GM19328 (cell line): ENCODE results near the gene REXO1.

Source experiments
- ATAC-seq: cut with Tn5 transposase; IDR thresholded peaks from one replicate; pipeline ENCODE4 v1.9.1; 2021; ENCODE audit warnings: mild to moderate bottlenecking, moderate library complexity; ENCODE audit not compliant: unreplicated experiment

The REXO1 gene

DNA sequence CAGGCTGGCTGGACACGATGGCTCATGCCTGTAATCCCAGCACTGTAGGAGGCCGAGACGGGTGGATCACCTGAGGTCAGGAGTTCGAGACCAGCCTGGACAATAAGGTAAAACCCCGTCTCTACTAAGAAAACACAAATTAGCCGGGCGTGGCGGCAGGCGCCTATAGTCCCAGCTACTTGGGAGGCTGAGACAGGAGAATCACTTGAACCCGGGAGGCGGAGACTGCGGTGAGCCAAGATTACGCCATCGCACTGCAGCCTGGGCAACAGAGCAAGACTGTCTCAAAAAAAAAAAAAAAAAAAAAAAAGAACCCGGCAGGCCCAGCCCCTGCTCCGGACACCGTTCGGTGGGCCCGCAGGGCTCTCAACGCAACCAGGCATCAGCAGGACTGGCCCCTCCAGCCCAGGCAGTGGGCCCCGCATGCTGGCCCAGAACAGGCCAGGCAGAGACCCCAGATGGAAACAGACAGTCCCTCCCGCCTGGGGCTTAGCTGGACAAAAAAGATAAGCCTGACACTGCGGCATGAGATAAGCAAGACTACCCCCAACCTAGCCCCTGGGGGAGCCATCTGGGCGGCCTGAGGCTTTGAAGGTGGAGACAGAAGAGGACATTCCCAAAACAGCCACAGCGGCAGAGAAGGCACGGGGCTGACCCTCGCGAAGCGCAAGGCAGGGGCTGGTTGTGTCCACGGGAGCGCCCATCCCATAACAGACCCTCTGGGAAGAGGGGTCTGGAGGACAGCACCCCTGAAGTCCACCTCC, 11.6 kb downstream of the REXO1 start:
- ATAC-seq: no peak

DNA sequence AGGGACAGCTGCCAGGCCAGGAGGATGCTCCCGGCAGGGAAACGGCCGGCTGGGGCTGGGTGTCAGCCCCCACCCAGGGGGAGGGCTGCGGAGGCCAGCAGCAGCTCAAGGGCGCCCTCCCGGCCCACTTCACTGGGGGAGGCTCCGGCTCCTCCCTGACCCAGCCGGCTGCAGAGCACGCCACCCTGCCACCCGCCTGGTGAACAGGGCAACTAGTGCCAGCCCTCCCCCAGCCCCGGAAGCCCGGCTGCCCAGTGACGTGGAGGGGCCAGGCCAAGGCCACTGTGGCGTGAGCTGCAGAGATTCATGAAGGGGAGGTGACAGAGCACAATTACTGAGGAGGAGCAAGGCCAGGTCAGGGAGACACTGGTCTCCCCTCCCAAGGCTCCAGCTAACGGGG, 14.7 kb downstream of the REXO1 start:
- ATAC-seq: no peak

DNA sequence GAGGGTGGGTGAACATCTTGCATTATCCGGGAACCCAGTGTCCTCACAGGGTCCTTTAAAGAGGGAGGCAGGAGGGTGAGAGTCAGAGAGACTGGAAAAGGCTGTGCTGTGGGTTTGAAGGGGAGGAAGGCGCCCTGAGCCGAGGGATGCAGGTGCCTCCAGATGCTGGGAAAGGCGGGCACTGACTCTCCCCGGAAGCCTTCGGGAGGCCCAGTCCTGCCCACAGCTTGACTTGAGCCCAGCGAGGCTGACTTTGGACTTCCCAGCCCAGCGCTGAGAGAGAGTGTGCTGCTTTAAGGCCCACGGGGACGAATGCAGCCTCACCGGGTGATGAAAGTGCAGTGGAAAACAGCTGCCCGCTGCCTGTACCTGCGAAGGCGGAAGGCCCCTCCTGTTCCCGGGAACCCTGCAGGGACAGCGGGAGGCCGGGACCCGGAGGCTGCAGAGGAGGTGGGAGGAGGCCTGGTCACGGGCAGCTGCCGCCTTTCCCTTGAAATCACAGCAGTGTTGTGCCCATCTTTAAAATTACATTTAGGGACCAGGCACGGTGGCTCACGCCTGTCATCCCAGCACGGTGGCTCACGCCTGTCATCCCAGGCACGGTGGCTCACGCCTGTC, 16.1 kb downstream of the REXO1 start:
- no peak for ATAC-seq

DNA sequence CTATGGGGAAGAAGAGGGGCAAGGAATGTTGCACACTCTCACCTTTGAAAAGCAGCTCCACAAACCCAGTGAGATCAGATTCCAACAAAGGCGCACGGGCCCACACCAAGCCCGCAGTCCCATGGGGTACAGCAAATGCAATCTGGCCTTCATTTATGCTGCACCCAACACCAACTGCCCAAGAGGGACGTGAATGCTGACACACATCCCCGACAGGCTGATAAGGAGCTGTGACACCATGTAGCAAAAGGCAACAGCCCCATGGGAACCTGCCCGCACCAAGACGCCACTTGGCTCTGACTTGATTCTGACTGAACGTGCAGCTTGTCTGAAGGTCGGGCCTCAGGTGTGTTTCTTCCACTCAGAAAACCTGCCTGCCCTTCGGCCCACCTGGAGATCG, 17.3 kb downstream of the REXO1 start:
- no peak for ATAC-seq

DNA sequence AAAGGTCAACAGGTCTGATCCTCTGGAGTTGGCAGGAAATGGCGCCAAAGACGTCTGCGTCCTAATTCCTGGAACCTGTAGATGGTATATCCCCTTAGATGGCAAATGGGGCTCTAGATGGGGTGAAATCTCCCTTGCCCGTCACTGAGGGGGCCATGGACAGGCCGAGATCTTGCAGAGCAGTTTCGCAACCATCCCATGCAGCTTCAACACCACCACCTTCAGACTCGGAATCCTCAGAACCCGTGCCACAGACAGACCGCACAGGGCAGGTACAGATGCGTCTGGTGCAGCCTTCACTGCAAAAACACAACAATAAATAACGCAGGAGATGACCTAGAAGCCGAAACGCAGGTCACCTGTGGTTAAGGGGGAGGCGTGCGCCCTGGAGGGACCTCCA, 17.7 kb downstream of the REXO1 start:
- ATAC-seq: no peak

DNA sequence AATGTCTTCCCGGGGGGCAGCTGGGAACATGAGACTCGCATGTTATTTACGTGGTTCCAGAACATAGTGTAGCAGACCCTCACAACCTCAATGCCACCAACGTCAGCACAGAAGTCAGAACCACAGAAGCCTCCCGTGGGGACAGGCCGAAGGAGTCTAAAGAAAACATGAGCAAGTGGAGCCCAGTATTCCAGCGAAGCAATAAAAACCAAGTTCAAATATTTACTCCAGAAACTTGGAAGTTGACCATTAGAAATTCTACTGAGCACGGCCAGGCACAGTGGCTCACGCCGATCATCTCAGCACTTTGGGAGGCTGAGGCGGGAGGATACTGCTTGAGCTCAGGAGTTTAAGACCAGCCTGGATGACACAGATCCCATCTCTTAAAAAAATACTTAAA, 18.3 kb downstream of the REXO1 start:
- ATAC-seq: no peak

DNA sequence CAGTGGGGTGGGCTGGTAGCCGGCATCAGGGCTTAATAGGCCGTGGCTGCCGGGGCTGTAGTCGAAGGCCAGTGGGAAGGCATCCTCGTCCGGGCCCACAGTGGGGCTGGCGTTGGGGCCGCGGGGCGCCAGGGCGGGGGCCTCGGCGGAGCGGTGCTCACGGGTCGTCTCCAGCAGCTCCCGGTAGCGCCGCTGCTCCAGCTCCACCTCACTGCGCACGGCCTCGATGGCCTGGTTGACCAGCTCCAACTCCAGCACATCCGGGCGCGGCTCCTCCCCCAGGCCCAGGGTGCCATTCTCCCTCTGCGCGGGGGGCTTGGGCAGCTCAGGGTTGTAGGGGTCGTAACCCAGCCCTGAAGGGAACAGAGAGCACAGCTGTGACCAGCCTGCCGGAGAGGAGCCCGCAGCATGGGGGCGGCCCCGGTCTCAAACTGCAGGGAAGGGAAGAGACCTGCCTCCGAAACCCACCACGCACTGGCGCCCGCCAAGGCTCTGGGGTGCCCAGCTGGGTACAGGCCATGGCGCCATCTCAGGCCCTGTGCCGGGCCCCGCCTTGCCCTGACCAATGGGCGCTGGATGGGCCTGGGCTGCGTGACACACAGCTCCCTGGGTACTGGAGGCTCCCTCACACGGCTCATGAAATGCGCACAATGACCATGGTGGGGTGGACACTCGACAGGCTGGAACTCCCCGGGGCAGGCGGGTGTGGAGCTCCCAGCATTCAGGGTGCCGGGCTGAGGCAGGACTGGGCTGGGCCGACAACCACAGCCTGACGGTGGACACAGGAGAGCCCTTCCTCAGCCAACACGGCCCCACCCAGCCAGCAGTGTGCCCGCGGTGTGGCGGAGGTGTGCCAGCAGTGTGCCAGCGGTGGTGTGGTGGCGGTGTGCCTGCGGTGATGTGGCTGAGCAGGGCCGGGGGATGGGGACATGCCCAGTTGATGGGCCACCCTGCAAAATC, 19.7 kb downstream of the REXO1 start:
- ATAC-seq: no peak

DNA sequence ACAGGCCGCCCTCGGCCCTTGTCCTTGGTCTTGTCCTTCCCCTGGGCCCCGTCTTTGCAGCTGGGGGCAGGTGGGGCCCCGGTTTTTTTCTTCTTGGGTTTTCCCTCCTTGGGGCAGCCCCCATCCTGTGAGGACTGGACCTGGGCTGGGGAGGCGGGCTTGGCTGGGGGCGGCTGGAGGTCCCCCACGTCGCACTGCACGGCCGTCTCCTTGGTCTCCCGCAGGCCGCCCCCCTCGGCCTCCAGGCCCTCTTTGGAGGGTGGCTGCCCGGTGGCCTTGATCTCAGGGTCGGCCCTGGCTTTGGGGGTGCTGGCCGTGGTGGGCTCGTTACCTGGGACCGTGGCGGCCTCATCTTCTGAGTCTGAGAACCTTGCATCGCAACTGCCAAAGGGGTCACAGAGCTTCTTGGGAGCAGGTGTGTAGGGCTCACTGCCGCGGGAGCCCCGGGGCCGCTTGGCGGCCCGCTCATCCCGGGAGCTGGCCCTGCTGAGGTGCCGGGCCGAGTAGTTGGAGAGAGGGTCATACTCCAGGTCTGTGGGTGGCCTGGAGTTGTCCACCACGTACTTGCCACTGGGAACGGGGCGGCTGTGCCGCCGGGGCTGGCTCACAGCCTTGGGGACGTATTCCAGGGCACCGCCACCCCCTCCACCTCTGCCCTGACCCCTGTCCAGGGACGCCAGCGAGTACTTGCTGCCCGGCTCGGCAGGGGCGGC, 20.6 kb downstream of the REXO1 start:
- no peak for ATAC-seq

DNA sequence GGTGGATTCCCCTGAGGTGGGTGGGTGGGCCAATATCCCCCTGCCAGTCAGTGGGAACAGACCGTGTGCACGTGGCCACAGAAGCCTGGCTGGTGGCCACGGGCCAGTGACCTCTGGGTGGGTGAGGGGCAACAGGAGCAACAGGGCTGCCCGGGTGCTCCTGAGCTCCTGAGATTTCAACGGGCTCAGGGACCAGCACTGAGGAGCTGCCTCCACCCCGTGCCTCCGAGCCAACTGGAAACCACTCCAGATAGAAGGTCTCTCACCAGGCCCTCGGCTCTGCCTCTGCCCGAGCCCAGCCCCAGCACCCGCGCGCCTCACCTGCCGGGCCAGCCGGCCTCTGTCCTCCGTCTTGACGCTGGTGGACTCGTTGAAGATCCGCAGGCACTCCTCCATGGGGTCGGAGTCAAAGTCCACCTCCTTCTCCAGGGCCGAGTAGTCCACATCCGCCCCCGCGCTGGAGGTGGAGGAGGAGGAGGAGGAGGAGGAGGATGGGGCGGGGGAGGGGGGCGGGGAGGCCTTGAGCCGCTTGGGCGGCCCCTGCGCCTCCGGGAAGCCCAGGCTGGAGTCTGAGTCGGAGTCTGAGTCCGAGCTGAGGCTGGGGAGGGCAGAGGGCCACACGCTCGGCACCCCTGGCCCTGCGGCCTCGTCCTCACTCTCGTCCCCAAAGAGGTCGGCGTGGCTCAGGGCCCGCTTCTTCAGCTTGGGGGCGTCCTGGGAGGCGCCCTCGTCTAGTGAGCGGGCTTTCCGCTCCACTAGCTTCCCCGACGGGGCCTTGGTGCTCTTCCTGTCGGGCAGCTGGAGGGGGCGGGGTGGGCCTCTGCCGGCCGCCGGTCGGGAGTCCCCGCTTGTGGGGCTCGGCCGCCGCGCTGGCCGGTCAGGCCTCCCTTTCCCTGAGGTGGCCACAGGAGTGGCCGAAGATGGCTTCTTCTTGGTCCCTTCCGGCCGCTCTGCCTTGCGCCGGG, 21.4 kb downstream of the REXO1 start:
- no peak for ATAC-seq

DNA sequence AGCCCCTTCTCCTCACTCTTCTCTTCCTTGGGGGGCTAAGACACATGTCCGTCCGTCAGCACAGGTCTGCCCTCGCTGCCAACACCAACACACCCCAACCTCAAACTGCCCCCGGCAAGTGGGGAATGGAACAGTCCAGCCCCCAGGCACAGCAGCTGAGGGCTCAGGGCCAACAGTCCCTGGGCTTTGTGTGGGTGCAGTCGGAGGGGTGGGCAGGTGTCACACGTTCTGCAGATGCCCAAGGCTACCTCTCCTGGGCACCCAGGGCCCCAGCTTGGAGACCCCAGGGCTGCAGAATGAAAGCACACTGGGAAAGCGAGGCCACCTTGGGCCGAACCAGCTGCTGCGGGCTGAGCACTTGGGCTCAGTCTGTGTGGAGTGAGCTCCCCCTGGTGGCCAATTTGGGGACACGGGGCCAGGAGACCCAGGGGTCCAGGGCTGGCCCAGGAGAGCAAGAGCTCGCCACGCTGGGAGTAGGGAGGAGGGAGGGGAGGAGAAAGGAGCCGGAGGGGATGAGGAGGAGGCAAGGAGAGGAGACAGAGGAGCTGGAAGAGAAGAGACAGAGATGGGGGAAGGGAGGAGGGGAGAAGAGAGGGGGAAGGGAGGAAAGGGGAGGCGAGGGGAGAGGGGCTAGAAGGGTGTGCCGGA, 22.2 kb downstream of the REXO1 start:
- ATAC-seq: no peak

DNA sequence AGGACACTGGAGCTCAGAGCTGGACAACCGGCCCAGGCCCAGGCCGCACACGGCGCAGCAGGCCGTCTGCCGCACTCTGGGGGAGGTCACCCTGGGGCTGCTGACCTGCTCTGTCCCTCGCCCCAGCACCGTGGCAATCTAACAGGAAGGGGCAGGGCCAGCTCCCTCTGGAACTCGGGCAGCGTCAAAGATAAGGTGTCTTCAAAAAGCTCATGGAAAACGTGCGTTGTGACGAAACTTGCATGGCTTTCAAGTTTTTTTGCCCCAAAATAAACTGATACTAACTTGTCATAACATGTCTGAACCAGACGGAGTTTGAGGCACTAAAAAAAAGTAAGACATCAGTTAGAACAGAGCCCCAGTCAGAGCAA, 24.0 kb downstream of the REXO1 start:
- ATAC-seq: no peak

DNA sequence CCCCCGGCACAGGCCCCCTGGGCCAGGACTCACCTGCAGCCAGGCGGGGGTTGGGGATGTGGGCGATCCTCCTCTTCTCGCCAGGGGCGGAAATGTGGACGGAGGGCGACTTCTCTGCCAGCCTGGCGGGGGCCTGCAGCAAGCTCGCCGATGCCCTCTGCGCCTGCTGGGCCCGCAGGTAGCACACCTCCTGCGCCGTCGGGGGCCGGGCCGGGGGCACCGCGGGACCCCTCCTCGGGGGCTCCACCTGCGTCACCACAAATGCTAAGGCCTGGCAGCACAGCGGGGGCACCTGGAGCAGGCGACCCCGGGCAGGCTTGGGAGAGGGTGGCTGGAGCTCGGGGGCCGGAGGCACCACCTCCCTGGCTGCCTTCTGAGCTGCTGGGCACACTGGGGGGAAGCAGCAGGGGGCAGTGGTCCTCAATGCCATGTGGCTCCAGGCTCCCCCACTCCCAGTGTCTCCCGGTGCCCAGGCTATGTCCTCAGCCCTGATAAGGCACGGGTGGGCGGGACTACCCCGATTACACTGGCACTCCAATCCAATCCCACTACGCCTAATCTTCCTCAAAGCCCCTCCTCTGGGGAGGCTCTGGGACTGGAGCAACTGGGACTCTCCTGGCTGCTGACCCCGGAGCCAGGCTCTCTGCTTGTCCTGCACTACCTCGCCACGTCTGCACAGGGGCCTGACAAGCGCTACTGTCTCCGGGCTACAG, 24.6 kb downstream of the REXO1 start:
- ATAC-seq: no peak

DNA sequence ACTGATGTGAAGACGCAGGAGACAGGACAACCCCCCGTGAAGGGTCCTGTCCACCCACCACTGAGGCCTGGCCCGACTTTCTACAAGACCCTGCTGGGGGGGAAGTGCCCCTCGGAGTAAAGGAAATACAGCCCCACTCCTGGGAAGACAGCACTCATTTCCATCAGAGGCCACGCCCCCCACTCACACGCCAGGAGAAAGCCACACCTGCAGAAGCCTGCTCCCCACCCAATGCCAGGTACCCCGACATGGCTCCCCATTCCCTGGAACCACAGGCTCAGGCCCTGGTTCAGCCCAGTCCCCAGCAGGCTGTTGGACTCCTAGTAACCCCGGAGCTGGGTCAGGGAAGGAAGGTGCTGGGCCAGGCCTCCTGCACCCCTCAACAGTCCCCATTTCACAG, 25.3 kb downstream of the REXO1 start:
- no peak for ATAC-seq

DNA sequence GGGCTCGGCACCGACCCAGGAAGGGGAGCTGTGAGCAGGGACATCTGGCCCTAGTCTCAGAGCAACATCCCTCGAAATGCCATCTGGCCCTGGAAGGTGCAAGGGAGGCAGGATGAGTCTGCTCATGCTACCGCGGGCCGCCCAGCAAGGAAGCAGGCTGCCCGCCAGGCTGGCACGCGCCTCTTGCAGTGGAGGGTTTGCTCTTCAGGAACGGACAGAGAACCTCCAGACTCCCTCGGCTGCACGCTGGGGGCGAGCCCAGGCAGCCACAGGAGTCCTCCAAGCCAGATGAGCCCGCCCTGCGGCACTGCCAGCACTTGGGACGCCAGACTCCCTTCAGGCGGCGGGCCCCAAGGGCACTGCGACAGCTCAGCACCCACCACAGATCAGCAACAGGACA, 26.1 kb downstream of the REXO1 start:
- no peak for ATAC-seq

DNA sequence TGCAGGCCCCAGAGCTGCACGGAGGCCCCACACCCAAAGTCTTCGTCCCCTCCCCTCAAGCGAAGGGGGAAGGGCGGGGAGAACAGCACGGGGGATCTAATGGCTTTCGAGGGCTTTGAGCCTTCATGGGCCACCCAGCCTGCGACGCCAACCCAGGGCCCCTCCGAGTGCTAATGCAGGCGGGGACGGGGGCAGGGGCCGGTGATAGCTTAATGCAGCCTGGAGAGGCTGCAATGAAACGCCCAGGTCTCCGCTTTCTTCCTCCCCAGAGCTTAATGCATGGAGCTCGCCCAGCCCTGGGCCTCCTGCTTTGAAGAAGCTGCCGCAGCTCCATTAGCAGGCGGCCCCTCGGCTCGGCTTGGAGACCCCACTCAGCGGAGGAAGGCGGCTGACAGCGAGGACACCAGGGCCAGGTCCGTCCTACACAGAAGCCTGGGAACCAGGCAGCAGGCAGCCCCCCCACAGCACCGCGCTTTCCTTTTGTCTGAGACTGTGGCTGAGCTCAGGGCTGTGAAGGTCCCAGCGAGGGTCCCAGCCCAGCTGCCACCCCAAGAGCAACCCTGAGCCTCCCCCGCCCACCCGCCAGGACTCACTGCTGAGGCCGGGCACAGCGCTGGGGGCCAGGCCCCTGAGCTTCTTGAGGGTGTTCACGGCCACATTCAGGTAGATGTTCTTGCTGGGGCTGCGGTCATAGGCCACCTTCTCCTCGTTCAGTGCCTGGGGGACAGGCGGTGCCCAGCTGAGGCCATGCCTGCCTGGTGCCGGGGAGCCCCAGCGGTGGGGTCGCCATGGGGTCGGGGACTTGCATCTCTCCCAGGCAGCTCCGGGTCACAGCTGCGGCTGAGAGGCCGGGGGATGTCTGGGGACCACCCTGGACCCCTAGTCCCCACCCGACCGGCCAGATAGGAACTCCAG, 28.7 kb downstream of the REXO1 start:
- ATAC-seq: no peak

DNA sequence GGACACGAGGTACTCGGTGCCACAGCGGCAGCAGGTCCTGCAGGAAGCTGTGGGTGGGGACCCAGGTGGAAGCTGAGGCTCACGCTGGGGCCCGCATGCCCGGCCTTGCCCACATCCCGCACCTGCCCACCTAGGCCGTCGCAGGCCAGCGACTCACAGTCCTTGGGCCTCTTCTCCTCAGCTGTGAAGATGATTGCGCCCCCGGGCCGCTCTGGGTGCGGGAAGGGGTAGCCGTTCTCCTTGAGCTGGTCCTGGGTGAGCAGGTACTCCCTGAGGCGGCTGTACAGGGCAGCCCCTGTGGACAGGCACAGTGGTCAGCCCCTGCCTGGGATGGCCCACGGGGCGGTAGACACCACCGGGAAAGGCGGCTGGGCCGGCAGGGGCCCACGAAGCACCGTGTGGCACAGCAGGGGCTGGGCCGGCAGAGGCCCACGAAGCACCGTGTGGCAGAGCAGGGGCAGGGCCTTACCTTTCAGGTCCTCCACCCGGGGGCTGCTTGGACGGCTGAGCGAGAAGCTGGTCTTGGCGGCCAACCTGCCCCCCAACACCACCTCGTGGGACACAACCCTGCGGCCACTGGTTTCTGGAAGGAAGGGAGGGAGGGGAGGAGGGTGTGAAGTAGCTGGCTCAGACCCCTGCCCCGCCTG, 29.6 kb downstream of the REXO1 start:
- ATAC-seq: no peak

DNA sequence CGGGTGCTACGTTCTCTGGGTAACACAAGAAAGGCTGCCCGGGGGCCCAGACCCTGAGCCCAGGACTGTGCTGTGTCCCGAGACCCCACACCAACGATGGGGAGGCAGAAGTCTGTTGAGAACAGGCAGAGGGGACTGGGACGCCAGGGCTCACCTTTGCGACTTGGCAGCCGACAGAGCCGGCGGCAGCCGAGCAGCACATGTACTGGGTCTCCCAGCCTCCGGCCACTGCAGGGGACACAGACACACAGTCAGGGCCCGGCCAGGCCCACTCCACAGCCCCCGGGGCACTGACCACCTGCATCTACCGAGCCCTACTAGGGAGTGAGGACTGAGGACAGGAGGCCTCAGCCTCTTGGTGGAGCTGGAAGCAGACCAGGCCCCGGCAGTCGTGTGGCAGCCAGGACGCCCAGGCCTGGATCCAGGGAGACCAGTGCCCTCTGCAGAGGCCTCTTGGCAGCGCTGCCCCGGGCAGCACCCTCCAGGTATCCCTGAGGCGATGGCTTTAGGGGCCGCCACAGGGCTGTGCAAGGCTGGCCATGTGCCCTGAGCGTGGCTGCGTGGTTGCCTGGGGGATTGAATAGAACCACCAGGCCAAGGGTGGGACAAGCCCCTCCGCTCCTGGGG, 30.6 kb downstream of the REXO1 start:
- no peak for ATAC-seq
